ENCODE data around the gene MTG2. TPM values are rescaled to one million over a fixed set of nuclear protein-coding genes. Genes with fewer than 3 reads are reported as not detected.
A peak's percentile ranks its signal among the peaks of the same experiment; 100 is the strongest.

MTG2 gene
- total and polyA plus RNA-seq, 2 of the 13 experiments (the other 11 are each of a cell fraction or from before 2014, with no cell fraction given): 20.4 to 37.8 TPM

- TF ChIP-seq ATM (IDR thresholded peaks at IDR 0.05; ENCODE audit: borderline replicate concordance): peak; percentile 96; the same call in 1 of the 2 replicates
- TF ChIP-seq ZNF883 (CRISPR knock-in tag; IDR thresholded peaks at IDR 0.05; ENCODE audit: not compliant biosample characterization): no peak
- peak; percentile 97 for TF ChIP-seq NONO (IDR thresholded peaks at IDR 0.05)
- TF ChIP-seq NONO (CRISPR knock-in tag; conservative IDR thresholded peaks at IDR 0.05): no peak
- peak; percentile 48 for TF ChIP-seq ATF7 (IDR thresholded peaks at IDR 0.05)
- no peak for TF ChIP-seq ATF7 (CRISPR knock-in tag; IDR thresholded peaks at IDR 0.05)
Observed at GRCh38 chr20:62230276-62230675, 47.4 kb downstream of the MTG2 start (continued).

DNA sequence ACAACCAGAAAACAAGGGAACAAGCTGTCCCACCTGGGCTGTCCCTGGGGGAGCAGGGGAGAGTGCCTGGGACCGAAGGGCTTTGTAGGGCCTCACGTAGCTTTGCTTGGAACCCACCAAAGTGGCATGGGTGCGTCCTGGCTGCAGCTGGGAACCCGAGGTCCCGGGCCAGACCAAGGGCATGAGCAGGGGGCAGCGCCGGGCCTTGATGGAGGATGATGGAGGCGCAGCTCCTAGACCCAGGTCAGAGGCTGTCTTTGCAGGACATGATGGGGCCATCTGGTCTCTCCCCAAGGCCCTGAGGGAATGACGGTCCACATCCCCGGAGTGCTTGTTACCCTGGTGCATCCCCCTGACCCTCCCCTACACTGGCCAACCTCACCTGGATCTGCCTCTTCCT lies 47.9 kb downstream of the MTG2 start:
- 33% methylated on average over 8 of the region's 10 CpGs for WGBS (ENCODE audit: low lambda C conversion rate)
- DNase-seq (ENCODE audit: low spot score): no peak
- POLR2A ChIA-PET: no interaction called here
- intact Hi-C loops (cut with micrococcal nuclease; ENCODE audit: unreplicated experiment): no loop called here
- CTCF ChIA-PET (ENCODE audit: low intra/inter-chr PET ratio, low total read pairs): no interaction called here
- Histone ChIP-seq H3K27me3 (ENCODE audit: control insufficient read depth in 1 of 2, insufficient read depth in 2 of 2, low read length in 2 of 2) (peaks cover 25 to 50% of the 10 kb centered on the region in 2 experiments), H4K20me1 (ENCODE audit: insufficient read depth, low read length) (peaks cover under 1% of the 10 kb centered on the region; the same call in 1 of the 2 replicates), H3K79me2 (ENCODE audit: insufficient read depth, low read length) (no peaks in the 10 kb centered on the region), H3K9me3 (ENCODE audit: low read length) (no peaks in the 10 kb centered on the region), H2AFZ (ENCODE audit: low read length) (no peak overlapping the region), H3K9ac (ENCODE audit: insufficient read depth, low read depth, low read length) (no peak overlapping the region), H3K27ac (ENCODE audit: extremely low read length, insufficient read depth, low read length) (no peak overlapping the region), H3K4me2 (ENCODE audit: low read depth, low read length) (no peak overlapping the region), H3K36me3 (replicated peaks in 1 of 2; ENCODE audit: control insufficient read depth in 1 of 2, insufficient read depth in 2 of 2, low read length in 2 of 2) (no peaks in the 10 kb centered on the region), H3K4me1 (ENCODE audit: insufficient read depth, low read length) (peaks cover 21% of the 10 kb centered on the region), H3K4me3 (replicated peaks in 1 of 3; ENCODE audit: insufficient read depth in 1 of 3, low read depth in 2 of 3, low read length in 3 of 3) (no peak overlapping the region)
- FAIRE-seq: no peak
- TF ChIP-seq, protein P1, sequence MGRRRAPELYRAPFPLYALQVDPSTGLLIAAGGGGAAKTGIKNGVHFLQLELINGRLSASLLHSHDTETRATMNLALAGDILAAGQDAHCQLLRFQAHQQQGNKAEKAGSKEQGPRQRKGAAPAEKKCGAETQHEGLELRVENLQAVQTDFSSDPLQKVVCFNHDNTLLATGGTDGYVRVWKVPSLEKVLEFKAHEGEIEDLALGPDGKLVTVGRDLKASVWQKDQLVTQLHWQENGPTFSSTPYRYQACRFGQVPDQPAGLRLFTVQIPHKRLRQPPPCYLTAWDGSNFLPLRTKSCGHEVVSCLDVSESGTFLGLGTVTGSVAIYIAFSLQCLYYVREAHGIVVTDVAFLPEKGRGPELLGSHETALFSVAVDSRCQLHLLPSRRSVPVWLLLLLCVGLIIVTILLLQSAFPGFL (CRISPR knock-in tag; IDR thresholded peaks at IDR 0.05): no peak
- no peak for TF ChIP-seq ZNF343 (CRISPR knock-in tag; IDR thresholded peaks at IDR 0.05)
- in situ Hi-C loops (cut with HindIII; ENCODE audit: extremely low pct_ligation_motif_present, low pct_unique_long_range_greater_than_20kb): no loop called here
- BruUV-seq (replicated peaks): no TSS peak
- no peak for ATAC-seq

Measured in HepG2 (cell line).